A549 (cell line): ENCODE results near the gene RPA3.

Experiments
- CTCF ChIP-seq: fragments of >200 bp; sonication (Bioruptor Twin); formaldehyde crosslinking; IDR thresholded peaks from 3 replicates; pipeline ENCODE4 v1.5.1; 2016
- ESRRA ChIP-seq: fragments of 150-350 bp; IDR thresholded peaks from 2 replicates; pipeline ENCODE4 v1.6.1; 2014; ENCODE audit warnings: mild to moderate bottlenecking, low read length, borderline replicate concordance
- MAX ChIP-seq: IDR thresholded peaks from 2 replicates; pipeline ENCODE4 v1.6.1; 2012
- REST ChIP-seq: fragments of 200-600 bp; sonication (generic); IDR thresholded peaks from 2 replicates; pipeline ENCODE4 v1.6.1; 2016; ENCODE audit warnings: antibody characterized with exemption, mild to moderate bottlenecking, moderate library complexity
- RNF2 ChIP-seq: fragments of 200-600 bp; sonication (generic); IDR thresholded peaks from 2 replicates; pipeline ENCODE4 v1.6.1; 2016; ENCODE audit warnings: low read depth, mild to moderate bottlenecking, antibody characterized with exemption, moderate library complexity, borderline replicate concordance
- USF2 ChIP-seq: fragments of 450-650 bp; IDR thresholded peaks from 2 replicates; pipeline ENCODE4 v1.6.1; 2014; ENCODE audit warnings: antibody characterized with exemption

GRCh38 chr7:7670490-7670889 is 47.9 kb downstream of the RPA3 start:
- no peak for TF ChIP-seq CTCF
- no peak for TF ChIP-seq USF2
- no peak for TF ChIP-seq ESRRA
- TF ChIP-seq REST, result no peak
- no peak for TF ChIP-seq RNF2
- no peak for TF ChIP-seq MAX
